Measurements from ENCODE around the gene INPP4B. TPM values are rescaled to one million over a fixed set of nuclear protein-coding genes. Genes with fewer than 3 reads are reported as not detected.
A peak's percentile ranks its signal among the peaks of the same experiment; 100 is the strongest.

Gene INPP4B
- polyA plus RNA-seq, 1 of the 3 experiments (the other 2 are of a cell fraction), result 0.08 TPM

- peak; percentile 72 for TF ChIP-seq PBX3 (IDR thresholded peaks at IDR 0.05)
- no peak for TF ChIP-seq IRF3 (IDR thresholded peaks at IDR 0.05; ENCODE audit: low read depth, low read length)
- no peak for TF ChIP-seq EZH2phosphoT487 (IDR thresholded peaks at IDR 0.05; ENCODE audit: borderline replicate concordance, low read depth)
- no peak for TF ChIP-seq MXI1 (IDR thresholded peaks at IDR 0.05; ENCODE audit: low read depth, low read length)
- no peak for TF ChIP-seq USF1 (IDR thresholded peaks at IDR 0.05; ENCODE audit: borderline replicate concordance, low read depth)
- no peak for TF ChIP-seq ELF1 (IDR thresholded peaks at IDR 0.05)
- TF ChIP-seq RFX5 (IDR thresholded peaks at IDR 0.05; ENCODE audit: low read length), result no peak
- peak; percentile 35; the same call in 1 of the 2 replicates for TF ChIP-seq FOSL2 (IDR thresholded peaks at IDR 0.05; ENCODE audit: borderline replicate concordance, low read depth)
- TF ChIP-seq NRF1 (IDR thresholded peaks at IDR 0.05; ENCODE audit: low read depth, low read length), result no peak
- TF ChIP-seq EP300 (IDR thresholded peaks at IDR 0.05; ENCODE audit: borderline replicate concordance in 1 of 2, low read depth in 1 of 2, low read length in 1 of 2), result peak in 1 of 2 experiments; percentile 58; a peak in 1 of 4 replicates
- no peak for TF ChIP-seq YY1 (IDR thresholded peaks at IDR 0.05; ENCODE audit: low read depth)
- no peak for TF ChIP-seq TAF1 (IDR thresholded peaks at IDR 0.05; ENCODE audit: borderline replicate concordance, low read depth, low read length)
- no peak for TF ChIP-seq GATA2 (CRISPR knock-in tag; IDR thresholded peaks at IDR 0.05)
- no peak for TF ChIP-seq SIN3A (IDR thresholded peaks at IDR 0.05; ENCODE audit: borderline replicate concordance, low read depth, low read length)
- no peak for TF ChIP-seq GABPA (IDR thresholded peaks at IDR 0.05; ENCODE audit: low read depth)
- TF ChIP-seq TEAD4 (IDR thresholded peaks at IDR 0.05; ENCODE audit: borderline replicate concordance, insufficient read depth), result peak; percentile 72; the same call in 1 of the 2 replicates
- no peak for TF ChIP-seq ZBTB33 (IDR thresholded peaks at IDR 0.05; ENCODE audit: borderline replicate concordance, low read depth)
- peak; percentile 76 for TF ChIP-seq TCF12 (IDR thresholded peaks at IDR 0.05)
These were observed 438.1 kb downstream of the INPP4B start (continued) for GRCh38 chr4:142408003-142408441.
